NCI-H1694 (cell line): ENCODE results near the gene SLC5A10.
A peak's percentile ranks its signal among the peaks of the same experiment; 100 is the strongest.

ENCODE experiments used
- DNase-seq: peaks from one replicate; lab custom pipeline; 2025; lab: John Stamatoyannopoulos, UW

Gene SLC5A10

GRCh38 chr17:18964550-18964949, 12.6 kb downstream of the SLC5A10 start:
- DNase-seq = no peak

- DNase-seq = no peak
These were observed 13.7 kb downstream of the SLC5A10 start for GRCh38 chr17:18965530-18966236.

GRCh38 chr17:18966831-18967624, 15.1 kb downstream of the SLC5A10 start:
- peak; percentile 48 for DNase-seq

- no peak for DNase-seq
These were observed 16.0 kb downstream of the SLC5A10 start for GRCh38 chr17:18967916-18968315.

- DNase-seq = no peak
These were observed 16.4 kb downstream of the SLC5A10 start for GRCh38 chr17:18968345-18968744.

GRCh38 chr17:18968945-18969887, 17.3 kb downstream of the SLC5A10 start:
- no peak for DNase-seq

- no peak for DNase-seq
These were observed 18.9 kb downstream of the SLC5A10 start for GRCh38 chr17:18970582-18971480.

GRCh38 chr17:18971801-18972200, 19.8 kb downstream of the SLC5A10 start:
- DNase-seq = no peak

DNA sequence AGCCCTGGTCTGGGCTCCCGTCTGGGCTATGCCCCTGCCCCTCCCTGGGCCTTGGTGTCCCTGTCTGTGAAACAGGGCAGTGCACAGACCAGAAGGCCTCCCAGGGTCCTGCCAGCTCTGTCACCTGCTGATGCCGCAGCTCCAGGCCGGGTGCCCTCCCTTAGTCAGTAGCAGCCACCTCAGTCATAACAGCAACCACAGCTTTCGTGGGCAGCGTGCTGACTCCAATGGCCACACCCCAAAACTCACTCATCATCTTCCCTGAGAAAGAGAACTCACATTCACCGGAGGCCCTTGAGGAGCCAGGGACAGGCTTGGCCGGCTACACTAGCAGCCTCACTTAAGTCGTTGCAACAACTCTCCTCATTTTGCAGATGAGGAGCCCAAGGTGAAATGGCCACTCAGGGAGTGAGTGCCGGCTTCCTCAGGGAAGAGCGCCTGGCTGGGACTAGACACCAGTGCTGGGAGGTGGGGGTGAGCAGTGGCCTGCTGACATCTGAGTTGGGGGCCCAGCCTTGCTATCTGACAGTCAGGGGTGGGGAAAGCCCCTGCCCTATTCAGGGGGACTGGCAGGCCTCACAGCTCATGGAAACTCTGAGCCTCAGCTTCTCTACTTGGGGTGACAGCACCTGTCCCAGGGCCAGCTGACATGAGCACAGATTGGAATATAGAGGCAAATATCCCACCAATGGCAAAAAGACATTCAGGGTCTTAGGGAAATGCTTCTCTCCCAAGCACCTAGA, 22.6 kb downstream of the SLC5A10 start:
- no peak for DNase-seq

DNA sequence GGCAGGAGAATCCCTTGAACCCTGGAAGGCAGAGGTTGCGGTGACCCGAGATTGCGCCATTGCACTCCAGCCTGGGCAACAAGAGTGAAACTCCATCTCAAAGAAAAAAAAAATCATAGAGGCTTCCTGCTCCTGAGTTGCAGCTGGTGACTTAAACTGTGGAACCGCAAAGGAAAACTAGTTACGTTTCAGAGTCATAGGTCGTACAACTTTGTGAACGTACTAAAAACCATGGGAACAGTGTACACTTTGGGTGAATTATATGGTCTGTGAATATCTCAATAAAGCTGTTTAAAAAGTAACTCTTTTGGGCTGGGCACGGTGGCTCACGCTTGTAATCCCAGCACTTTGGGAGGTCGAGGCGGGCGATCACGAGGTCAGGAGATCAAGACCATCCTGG, 23.6 kb downstream of the SLC5A10 start:
- no peak for DNase-seq

GRCh38 chr17:18976201-18976600, 24.2 kb downstream of the SLC5A10 start:
- peak; percentile 75 for DNase-seq

DNA sequence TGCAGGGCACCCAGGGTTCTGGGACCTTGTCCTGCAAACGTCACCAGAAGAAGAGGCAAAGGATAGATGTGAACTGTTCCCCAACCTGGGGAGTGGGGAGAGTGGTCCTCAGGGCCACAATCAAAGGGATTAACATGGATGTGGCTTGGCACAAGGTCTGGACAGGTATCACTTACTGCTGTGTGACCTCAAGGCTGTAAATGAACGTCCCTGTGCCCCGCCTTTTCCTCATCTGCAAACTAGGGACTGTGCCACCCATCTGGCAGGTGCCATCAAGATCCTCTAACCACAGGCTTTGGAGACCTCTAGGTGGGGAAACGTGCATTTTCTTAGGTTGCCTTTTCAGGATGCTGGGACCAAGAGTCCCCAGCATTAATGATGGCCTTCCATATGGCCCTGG, 25.1 kb downstream of the SLC5A10 start:
- DNase-seq = no peak

DNA sequence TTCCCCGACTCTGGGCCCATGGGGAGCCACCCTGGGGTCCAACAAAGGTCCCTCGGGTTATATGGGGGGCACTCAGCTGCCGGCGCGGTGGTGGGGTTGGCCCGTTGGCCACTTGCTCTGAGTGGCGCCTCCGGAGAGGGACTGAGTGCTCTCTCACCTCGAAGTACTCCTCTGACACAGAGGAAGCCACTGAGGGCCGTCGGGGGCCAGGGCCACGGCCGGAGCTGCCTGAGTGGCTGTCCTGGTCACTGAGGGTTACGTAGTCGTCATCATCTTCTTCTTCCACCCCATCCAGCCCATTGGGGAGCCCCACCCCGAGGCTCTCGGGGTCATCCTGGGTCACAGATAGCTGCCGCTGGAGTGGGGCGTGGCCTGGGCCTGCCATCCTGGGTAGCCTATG, 25.7 kb downstream of the SLC5A10 start:
- DNase-seq = no peak

DNA sequence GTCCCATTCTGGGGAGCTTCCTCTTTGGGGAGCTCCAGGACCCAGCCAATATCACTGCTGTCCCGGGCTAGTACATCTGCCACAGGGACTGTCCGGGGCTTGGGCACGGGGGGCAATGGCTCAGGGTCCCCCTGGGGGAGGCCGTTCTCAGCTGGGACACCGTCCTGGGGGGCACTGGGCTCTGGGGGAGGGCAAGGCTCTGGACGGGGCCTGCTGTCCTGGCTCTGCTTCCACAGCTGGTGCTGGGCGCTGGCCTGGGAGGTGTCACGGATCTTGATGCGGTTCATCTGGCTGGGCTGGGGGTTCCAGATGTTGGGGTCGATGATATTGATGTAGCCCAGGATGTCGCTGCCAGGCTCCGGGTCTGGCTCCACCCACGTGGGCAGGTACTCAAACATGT, 26.1 kb downstream of the SLC5A10 start:
- no peak for DNase-seq

DNA sequence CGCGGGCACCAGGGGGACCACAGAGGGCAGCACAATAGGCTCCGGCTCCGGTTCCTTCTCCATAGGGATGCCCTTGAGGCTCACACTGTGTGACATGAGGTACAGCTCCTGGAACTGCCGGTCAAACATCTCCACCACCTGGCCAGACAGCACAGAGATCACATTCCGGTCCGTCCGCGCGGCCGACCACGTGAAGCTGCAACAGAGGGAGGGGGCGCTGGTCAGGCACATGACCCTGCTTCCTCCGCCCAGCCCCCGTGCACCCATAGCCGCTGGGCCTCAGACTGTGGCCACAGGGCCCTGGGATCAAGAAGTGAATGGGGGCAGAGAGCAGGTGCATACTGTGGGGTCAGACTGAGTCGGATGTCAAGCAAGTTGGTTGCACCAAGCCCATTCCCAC, 26.7 kb downstream of the SLC5A10 start:
- no peak for DNase-seq

GRCh38 chr17:18980682-18981334, 28.8 kb downstream of the SLC5A10 start:
- no peak for DNase-seq

GRCh38 chr17:18981335-18981641, 29.3 kb downstream of the SLC5A10 start:
- DNase-seq = no peak

DNA sequence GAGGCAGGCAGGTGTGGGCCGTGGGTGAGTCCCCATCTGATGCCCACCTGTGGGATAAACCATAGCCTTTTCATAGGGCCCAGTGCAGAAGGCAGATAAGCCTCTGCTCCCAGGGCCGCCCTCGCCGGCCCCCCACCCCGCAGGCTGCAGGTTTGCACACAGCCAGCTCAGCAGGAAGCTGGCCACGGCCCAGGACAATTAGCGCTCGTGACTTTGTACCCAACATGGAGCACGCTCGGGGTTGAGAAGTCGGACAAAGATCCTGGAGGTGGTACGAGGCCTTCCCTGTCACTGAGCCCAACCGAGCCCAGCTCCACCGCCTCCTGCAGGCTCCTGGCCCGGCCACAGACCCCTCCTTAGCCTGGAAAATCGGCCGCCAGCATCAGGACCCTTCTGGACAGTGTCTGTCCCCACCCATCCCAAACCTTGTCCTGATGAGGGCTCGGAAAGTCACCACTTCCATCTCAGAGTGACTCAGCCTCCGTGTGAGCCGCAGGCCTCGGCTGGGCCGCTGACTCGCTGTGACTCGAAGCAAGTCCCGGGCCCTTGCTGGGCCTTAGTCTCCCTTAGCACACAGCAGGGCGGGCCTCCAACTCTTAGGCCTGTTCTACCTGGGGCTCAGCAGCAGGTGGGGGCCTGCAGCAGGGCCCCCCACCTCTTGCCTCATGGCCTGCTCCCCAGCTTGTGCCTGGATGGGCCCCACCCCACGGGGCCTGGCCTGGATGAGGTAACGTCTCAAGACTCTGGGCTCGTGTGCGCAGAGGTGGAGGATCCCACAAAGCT, 29.9 kb downstream of the SLC5A10 start:
- DNase-seq = no peak

DNA sequence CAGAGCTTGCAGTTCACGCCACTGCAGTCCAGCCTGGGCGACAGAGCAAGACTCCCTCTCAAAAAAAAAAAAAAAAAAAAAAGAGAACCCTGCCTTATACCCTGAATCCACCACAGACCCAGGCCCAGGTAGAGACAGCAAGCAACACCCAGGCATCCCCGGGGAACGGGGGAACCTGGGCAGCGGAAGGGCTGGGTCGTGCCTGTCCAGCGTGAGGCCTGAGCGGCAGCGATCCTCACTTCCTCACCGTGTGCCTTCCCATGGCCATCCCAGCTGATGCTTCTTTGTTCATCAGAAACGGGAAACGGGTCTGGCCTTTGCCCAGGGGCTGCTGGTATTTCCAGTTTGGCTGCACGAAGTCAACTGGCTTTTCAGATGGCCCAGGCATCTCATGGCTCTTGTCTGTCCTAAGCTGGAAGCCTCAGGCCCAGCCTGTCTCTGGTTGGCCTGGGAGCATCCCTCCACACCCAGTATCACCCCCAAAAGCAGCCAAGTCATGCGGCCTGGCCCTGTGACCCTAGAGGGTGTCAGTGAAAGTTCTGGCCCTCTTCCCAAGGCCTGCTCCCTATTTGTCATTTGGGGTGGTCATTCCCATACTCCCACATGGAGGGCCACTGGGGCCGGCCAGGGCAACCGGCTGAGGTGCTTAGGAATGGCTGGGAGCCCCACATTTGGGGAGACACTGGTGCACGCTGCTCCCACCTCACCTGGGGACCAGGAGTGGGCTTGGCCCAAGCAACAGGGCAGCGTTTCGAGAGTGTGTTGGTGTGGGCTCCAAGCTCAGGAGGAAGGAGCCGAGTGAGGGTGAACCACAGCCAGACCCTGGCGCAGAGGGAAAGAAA, 32.5 kb downstream of the SLC5A10 start:
- no peak for DNase-seq
